Fibroblast of skin of abdomen (primary cell): Measurements from ENCODE around the gene C16orf96.
A peak's percentile ranks its signal among the peaks of the same experiment; 100 is the strongest.

ENCODE experiments used
- DNase-seq: peaks from one replicate; pipeline ENCODE4 v3.0.0-alpha.2; 2013

Gene C16orf96

GRCh38 chr16:4623593-4623992, 67.5 kb downstream of the C16orf96 start:
- no peak for DNase-seq

GRCh38 chr16:4624015-4624826, 68.1 kb downstream of the C16orf96 start, which contains the start of gene MGRN1:
Gene MGRN1, plus strand, starts transcription at chr16:4624826. Its CDS starts 135 bp downstream, at chr16:4624961.
- peak; percentile 97 for DNase-seq

- DNase-seq = peak; percentile 39
Observed at GRCh38 chr16:4624827-4625559, 68.9 kb downstream of the C16orf96 start.

GRCh38 chr16:4625560-4626159, 69.5 kb downstream of the C16orf96 start:
- no peak for DNase-seq

GRCh38 chr16:4626396-4626795, 70.3 kb downstream of the C16orf96 start:
- DNase-seq = no peak

- DNase-seq = no peak
Observed at GRCh38 chr16:4628283-4628682, 72.1 kb downstream of the C16orf96 start.

- DNase-seq = no peak
Observed at GRCh38 chr16:4631444-4631843, 75.3 kb downstream of the C16orf96 start.

GRCh38 chr16:4633910-4634635, 77.9 kb downstream of the C16orf96 start:
- DNase-seq = no peak

GRCh38 chr16:4634768-4635167, 78.6 kb downstream of the C16orf96 start:
- DNase-seq = no peak

- no peak for DNase-seq
Observed at GRCh38 chr16:4636196-4636595, 80.1 kb downstream of the C16orf96 start.

GRCh38 chr16:4637501-4638166, 81.5 kb downstream of the C16orf96 start:
- DNase-seq = no peak

GRCh38 chr16:4639899-4640509, 83.9 kb downstream of the C16orf96 start:
- no peak for DNase-seq

GRCh38 chr16:4640572-4641305, 84.6 kb downstream of the C16orf96 start:
- DNase-seq = peak; percentile 7

- DNase-seq = no peak
Observed at GRCh38 chr16:4641306-4641687, 85.2 kb downstream of the C16orf96 start.

- DNase-seq = no peak
Observed at GRCh38 chr16:4641895-4642294, 85.8 kb downstream of the C16orf96 start.

- no peak for DNase-seq
Observed at GRCh38 chr16:4646773-4647643, 90.9 kb downstream of the C16orf96 start.

GRCh38 chr16:4647644-4647980, 91.5 kb downstream of the C16orf96 start:
- no peak for DNase-seq

- no peak for DNase-seq
Observed at GRCh38 chr16:4648917-4649316, 92.8 kb downstream of the C16orf96 start.

GRCh38 chr16:4649744-4650442, 93.8 kb downstream of the C16orf96 start:
- DNase-seq = no peak
